HG02970 (cell line): Measurements from ENCODE around the gene MAG.

Experiments
- ATAC-seq: cut with Tn5 transposase; IDR thresholded peaks from one replicate; pipeline ENCODE4 v1.9.1; 2021; ENCODE audit warnings: mild to moderate bottlenecking, moderate library complexity, moderate number of reproducible peaks; ENCODE audit not compliant: unreplicated experiment, low FRiP score

Gene MAG

DNA sequence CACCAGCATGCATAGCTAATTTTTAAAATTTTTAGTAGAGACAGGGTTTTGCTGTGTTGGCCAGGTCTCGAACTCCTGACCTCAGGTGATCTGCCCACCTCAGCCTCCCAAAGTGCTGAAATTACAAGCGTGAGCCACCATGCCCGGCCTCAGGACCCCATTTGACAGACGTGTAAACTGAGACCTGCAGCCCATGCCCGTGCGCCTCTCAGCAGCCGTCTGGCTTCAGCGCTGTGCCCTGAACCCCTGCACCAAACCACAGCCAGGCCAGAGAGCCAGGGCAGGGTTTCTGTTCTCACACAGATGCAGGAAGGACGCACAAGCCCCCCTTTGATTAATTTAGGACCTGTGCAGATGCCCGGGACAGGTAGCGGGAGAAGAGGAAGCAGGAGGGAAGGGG lies 48.5 kb downstream of the MAG start:
- no peak for ATAC-seq

DNA sequence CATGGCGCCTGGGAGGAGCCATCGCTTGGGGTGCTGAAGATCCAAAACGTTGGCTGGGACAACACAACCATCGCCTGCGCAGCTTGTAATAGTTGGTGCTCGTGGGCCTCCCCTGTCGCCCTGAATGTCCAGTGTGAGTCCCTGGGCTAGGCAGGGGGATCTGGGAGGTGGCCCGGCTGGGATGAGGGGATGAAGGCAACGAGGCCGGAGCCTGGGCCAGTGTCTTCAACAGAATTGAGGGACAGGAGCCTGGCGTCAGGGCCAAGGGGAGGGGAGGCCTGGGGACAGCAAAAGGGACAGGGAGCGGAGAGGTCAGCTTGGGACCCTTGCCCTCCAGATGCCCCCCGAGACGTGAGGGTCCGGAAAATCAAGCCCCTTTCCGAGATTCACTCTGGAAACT lies 49.0 kb downstream of the MAG start:
- ATAC-seq, result no peak

DNA sequence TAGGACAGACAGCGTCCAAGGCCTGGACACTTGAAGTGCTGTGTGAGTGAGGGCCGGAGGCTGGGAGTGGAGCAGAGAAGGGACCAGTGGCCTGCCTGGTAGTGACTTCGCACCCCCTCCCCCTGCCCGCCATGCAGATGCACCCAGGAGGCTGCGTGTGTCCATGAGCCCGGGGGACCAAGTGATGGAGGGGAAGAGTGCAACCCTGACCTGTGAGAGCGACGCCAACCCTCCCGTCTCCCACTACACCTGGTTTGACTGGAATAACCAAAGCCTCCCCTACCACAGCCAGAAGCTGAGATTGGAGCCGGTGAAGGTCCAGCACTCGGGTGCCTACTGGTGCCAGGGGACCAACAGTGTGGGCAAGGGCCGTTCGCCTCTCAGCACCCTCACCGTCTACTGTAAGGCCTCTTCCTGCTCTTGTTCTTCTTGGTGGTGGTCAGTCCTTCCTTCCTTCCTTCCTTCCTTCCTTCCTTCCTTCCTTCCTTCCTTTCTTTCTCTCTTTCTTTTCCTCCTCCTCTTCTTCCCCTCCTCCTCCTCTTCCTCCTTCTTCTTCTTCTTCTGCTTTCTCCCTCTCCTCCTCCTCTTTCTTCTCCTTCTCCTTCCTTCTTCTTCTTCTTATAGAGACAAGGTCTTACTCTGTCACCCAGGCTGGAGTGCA lies 49.7 kb downstream of the MAG start:
- ATAC-seq, result no peak

DNA sequence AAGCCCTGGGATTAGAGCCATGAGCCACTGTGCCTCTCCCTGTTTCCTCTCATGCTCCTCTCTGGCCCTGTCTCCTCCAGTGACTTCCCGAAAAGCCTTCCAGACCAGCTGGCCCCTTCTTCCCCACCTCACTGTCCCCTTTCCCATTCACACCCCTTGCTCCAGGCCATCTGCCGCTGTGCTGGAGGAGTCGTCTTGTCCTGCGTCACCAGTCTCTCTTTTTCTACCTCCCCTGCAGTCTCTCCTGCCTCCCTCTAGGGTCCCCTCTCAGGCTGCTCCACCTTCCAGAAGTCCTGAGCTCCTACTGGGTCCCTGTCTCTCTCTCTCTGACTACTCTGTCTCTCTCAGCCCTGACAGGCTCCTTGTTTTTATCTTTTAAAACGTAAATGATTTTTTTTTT lies 50.5 kb downstream of the MAG start:
- ATAC-seq, result no peak

DNA sequence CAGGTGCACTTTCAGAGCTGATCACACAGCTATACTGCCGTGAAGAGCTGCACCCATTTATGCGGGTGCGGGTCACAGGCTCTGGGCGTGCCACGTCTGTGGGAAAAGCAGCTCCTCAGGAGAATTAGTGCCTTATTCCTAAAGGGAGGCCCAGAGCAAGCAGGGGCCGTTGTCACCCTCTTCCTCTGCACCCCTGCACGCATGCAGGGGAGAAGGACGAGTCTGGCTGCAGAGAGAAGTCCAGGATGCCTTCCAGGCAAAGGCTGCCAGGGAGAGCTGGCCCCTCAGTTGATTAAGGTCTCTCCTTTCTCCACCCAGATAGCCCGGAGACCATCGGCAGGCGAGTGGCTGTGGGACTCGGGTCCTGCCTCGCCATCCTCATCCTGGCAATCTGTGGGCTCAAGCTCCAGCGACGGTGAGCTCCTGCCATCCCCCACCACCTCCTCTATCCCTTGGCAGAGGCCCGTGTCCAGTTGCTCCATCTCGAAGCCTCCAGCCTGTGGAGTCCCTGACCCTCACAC lies 52.6 kb downstream of the MAG start:
- ATAC-seq, result no peak

DNA sequence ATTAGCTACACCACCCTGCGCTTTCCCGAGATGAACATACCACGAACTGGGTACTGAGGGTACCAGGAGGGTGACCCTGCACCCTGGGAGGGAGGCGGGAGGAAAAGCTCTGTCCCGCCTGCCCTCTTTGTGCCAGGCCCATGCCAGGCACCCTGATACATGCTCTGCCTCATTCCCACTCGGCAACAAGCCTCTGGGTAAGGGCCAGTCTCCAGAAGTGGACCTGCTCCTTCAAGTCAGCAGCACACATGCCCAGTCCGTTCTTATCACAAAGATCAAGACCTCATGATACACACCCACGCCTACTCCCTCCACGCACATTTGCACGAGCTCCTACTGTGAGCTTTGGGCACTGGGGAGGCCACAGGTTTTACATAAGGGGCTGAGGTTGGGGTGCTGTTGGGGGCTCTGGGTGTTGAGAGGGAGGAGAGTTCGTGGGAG lies 53.7 kb downstream of the MAG start:
- ATAC-seq, result no peak

DNA sequence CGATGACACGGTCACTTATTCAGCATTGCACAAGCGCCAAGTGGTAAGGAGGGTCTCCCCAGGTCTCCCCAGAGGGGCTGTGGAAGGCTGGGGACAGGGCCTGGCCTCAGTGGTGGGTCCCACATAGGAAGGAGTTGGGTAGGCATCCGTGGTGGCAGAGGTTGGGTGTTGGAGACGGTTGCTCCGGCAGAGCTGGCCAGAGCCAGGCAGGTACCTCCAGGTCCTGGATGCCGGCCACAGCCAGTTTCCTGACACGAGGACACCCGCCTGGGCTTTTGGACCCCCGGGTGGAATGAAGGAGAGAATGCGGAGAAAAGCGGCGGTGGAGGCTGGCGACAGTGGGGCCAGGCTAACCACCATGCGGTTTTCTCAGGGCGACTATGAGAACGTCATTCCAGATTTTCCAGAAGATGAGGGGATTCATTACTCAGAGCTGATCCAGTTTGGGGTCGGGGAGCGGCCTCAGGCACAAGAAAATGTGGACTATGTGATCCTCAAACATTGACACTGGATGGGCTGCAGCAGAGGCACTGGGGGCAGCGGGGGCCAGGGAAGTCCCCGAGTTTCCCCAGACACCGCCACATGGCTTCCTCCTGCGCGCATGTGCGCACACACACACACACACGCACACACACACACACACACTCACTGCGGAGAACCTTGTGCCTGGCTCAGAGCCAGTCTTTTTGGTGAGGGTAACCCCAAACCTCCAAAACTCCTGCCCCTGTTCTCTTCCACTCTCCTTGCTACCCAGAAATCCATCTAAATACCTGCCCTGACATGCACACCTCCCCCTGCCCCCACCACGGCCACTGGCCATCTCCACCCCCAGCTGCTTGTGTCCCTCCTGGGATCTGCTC lies 54.5 kb downstream of the MAG start:
- peak; percentile 35 for ATAC-seq

DNA sequence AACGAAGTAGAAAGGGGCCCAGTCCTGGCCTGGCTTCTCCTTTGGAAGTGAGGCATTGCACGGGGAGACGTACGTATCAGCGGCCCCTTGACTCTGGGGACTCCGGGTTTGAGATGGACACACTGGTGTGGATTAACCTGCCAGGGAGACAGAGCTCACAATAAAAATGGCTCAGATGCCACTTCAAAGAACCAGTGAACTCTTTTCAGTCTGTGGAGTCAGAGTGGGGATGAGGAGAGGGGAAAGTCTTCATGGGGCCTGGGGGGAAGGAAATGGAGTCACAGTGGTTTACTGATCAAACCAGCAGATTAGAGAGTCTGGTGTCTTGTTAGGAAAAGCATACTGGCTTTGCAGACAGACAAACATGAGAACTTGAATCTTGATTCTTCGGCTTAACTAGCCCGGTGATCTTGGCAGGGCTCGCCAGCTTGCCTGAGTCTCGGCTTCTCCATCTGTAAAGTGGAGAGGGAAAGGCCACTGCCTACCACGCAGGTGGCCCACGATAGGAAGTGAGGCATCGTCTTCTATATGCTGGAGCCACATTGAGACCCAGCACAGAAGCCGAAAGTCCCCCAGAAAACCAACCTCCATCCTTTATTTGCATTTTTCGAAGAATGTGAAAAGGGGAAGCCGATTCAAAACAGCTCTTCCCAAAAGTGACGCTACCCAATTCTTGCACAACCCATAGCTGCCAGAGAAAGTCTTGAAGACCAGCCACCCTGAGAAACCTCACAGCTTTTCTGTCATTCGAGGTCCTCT lies 55.4 kb downstream of the MAG start, which contains the start of gene FFAR1:
Gene FFAR1 (plus strand): TSS at position 732 of the 759 bp plus-strand sequence. CDS start 3,650 bp downstream, outside the sequence.
- ATAC-seq, result peak; percentile 54

DNA sequence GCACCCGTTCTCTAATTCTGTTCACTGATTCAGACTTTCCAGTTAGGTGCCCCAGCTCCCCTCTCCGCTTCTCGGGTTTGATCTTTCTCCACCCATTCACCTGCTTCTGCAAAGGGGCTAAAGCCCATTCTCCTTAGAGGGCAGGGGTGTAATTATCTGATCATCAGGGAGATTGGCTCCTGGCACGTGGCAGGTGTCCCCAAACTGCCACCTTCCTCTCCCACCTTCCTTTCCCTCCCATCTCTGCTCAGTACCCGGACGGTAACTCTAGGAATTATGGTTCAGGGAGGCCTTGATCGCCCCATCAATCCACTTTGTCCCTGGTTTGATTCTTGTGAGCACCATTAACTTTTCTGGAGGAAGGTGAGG lies 56.0 kb downstream of the MAG start:
- no peak for ATAC-seq

DNA sequence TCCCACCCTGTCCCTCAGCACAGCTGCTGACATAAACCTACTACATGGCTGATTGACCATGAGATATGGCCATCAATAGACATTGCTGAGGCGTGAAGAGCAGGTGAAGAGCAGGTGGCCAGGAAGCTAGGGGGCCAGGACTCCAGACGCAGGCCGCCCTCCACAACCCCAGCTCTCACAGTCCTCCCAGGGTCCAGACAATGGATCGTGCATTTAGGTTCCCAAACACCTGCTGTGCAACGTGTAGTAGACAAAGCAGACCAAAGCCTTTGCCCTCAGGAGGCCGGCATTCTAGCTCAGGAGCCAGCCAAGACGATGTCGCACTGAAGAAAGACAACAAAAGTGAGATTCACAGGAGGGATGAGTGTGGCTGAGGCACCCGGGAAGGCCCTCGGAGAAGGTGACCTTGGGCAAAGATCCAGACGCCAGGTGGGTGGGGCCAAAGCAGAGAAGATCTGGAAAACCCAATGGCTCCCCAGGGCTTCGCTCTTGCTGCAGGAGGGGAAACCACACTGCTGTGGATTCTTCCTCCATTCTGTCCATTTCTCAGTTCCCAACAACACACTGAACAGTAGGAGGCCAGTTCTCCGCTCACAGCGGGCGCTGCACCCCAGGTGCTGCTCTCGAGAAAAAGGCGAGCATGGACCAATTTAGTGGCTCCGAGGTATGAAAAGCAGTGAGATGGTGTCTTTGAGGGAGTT lies 57.1 kb downstream of the MAG start:
- no peak for ATAC-seq

DNA sequence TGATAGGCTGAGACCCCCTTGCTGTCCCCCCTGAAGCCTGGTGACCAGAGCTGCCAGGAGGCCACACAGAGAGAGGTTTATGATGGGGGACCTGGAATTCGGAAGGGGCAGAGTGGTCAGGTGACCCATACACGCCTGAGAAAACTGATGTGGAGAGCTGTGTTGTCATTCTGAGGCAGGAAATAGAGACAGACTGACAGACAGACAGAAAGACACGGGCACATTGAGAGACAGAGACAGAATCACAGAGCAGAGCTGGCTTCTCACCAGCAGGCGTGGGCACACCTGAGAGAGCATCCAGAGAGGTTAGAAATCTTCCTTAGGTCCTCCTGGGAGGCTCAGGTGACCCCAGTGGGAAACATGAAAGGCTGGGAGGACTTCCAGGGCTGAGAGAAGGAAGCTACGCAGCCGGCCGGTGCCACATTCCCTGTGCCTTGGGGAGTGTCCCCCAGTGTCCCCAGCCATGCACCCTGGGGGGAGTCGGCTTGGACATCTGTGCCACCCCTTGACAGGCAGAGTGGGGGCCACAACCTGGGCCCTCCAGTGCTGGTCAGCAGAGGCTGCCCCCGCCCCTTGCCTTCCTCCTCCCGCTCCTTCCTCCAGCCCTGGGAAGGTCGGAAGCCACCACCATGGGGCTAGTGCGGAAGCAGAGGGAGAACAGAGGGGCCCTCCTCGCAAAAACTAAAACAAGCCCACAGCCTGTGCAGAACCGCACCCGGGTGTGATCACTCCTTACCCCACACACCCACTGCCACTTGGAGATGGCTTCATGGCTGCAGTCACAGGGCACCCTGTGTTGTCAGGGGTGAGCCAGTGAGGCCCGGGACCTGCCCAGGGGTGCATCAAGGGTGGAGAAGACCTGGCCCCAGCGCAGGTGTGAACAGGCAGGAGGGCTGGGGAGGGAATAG lies 57.9 kb downstream of the MAG start:
- ATAC-seq, result no peak

DNA sequence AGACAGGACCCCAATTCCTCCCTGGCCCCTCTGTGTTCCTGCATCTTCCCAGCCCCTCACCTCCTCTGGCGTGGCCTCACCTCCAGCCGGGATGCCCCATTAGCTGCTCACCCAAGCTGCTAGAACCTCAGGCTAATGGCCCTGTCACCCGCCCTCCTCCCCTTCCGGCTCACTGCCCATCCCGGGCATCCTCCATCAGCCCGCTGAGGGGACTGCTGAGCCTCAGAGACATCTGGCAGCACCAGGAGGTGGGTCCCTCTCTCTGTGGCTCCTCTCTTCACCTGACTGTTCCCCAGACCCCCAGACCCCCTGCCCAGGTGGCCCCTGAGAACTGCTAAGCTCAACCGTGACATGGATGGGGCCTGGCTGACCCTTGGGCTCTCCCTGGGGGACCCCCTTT lies 58.6 kb downstream of the MAG start:
- no peak for ATAC-seq

DNA sequence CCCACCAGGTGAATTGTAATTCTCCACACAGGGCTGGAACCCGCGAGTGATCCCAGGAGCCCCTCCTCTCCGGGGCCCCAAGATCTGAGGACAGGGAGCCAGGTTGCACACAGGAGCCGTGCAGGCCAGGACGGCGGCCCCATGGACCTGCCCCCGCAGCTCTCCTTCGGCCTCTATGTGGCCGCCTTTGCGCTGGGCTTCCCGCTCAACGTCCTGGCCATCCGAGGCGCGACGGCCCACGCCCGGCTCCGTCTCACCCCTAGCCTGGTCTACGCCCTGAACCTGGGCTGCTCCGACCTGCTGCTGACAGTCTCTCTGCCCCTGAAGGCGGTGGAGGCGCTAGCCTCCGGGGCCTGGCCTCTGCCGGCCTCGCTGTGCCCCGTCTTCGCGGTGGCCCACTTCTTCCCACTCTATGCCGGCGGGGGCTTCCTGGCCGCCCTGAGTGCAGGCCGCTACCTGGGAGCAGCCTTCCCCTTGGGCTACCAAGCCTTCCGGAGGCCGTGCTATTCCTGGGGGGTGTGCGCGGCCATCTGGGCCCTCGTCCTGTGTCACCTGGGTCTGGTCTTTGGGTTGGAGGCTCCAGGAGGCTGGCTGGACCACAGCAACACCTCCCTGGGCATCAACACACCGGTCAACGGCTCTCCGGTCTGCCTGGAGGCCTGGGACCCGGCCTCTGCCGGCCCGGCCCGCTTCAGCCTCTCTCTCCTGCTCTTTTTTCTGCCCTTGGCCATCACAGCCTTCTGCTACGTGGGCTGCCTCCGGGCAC lies 59.6 kb downstream of the MAG start:
- ATAC-seq, result no peak

DNA sequence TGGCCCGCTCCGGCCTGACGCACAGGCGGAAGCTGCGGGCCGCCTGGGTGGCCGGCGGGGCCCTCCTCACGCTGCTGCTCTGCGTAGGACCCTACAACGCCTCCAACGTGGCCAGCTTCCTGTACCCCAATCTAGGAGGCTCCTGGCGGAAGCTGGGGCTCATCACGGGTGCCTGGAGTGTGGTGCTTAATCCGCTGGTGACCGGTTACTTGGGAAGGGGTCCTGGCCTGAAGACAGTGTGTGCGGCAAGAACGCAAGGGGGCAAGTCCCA lies 60.2 kb downstream of the MAG start:
- no peak for ATAC-seq

DNA sequence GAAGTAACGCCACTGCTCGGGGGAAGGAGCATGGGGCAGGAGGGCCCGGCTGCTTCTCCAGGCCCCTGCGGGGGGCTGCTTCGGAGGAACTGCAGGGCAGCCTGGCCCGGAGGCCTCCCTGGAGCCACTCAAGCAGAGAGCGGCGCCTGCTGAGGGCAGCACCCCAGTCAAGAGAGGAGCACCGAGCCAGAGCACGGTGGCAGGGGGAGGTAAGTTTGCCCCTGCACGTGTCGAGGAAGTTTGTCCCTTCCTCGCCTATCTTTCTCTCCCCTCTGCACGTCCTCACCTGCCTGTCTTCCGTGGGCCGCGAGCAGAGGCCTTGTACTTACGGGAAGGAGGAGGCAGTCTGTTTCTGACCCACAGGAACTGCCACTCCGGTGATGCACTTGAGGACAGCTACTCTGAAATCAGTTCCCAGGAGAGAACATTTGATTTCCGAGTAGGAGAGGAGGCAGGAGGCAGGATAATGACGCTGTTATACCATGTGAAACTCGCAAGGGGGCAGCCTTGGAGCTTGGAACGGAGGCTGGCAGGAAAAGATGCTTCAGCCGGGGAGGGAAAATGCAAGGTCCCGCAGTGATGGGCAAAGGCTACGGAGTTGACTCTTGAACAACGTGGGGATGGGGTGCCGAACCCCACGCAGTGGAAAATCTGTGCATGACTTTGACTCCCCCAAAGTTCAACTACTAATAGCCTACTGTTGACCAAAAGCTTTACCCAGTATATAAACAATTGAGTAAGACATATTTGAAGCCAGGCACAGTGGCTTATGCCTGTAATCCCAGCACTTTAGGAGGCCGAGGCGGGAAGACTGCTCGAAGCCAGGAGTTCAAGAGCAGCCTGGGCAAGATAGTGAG lies 60.7 kb downstream of the MAG start:
- no peak for ATAC-seq

DNA sequence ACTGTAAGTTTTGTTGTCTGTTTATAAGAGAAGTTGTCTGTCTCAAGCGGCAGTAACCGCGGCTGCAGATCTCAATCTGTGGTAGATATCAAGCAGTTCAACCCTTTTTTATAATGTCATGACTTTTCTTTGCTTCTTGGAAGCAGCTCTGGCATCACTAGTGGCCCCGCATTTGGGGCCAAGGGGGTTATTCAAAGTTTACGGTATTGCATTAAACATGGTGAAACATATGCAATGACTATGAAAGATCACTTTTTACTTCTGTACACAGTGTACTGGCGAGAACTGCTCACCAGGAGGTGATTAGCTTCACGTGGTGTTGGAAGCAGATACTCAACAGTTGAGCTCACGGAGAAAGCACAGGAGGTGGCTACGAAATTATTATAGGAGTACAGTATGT lies 61.7 kb downstream of the MAG start:
- no peak for ATAC-seq

DNA sequence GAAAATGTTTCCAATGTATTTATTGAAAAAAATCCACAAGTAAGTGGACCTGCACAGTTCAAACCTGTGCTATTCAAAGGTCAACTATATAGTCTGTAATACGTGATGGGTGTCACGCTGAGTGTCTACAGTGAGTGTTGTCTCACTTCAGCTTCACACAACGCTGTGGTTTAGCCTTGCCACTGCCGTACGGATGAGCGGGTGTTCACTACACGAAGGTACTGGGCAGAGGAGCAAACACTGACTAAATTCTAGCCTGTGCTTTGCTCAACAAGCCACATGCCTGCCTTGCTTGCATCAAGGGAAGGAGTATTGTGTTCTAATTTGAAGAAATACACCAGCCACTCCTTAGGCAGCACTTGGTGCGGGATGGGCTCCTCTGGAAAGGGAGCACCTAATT lies 62.9 kb downstream of the MAG start:
- ATAC-seq, result no peak
